ENCODE measurements around the gene EZH2.

Gene EZH2

DNA sequence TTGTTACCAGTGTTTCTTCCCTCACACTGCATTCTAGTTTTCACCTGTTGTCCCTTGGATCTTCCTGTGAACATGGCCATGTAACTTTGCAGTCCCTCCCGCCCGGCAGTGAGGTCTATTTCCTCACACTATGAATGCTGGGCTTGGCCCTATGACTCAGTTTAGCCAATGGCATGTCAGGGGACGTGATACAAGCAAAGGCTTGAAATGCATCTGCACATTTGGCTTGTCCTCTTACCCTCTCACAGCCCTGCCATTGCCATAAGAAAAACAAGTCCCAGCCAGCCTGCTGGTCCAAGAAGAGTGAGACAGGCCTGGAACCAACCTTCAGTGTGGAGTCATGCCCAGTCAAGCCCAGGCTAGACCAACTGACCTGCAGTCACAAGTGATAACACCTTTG is 17.1 kb upstream of the EZH2 start:
- DNase-seq (ENCODE audit: low read depth in 3 of 3) = no peak

- no peak for DNase-seq (ENCODE audit: low read depth in 3 of 3)
These were observed 14.9 kb upstream of the EZH2 start for GRCh38 chr7:148898845-148899484.

GRCh38 chr7:148894591-148894990 is 10.5 kb upstream of the EZH2 start:
- no peak for DNase-seq (ENCODE audit: low read depth in 3 of 3)

DNA sequence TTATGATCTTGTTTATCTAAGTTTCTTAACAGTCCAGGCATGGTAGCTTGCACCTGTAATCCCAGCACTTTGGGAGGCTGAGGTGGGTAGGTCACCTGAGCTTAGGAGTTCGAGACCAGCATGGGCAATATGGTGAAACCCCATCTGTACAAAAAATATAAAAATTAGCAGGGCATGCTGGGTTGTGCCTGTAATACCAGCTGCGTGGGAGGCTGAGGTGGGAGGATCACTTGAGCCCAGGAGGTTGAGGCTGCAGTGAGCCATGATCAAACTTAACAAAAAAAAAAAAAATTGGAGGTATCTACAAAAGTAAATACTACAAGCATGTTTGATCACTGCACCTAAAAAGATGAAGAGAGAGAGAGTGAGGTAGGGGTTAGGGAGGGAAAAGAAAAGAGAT is 9.0 kb upstream of the EZH2 start:
- DNase-seq (ENCODE audit: low read depth in 3 of 3) = no peak

DNA sequence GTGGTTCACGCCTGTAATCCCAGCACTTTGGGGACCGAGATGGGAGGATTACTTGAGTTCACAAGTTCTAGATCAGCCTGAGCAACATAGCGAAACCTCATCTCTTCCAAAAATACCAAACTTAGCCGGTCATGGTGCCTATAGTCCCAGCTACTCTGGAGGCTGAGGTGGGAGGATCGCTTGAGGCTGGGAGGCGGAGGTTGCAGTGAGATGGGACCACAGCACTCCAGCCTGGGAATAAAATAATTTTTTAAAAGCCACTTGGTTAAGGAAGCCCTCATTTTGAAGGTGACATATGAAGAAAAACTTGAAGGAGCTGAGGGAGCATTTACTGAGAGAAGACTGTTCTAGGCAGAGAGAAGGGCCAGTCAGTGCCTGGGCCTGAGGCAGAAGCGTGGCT is 4.2 kb upstream of the EZH2 start:
- no peak for DNase-seq (ENCODE audit: low read depth in 3 of 3)

- DNase-seq (ENCODE audit: low read depth in 3 of 3) = no peak
These were observed 2.8 kb upstream of the EZH2 start for GRCh38 chr7:148886844-148887243.

DNA sequence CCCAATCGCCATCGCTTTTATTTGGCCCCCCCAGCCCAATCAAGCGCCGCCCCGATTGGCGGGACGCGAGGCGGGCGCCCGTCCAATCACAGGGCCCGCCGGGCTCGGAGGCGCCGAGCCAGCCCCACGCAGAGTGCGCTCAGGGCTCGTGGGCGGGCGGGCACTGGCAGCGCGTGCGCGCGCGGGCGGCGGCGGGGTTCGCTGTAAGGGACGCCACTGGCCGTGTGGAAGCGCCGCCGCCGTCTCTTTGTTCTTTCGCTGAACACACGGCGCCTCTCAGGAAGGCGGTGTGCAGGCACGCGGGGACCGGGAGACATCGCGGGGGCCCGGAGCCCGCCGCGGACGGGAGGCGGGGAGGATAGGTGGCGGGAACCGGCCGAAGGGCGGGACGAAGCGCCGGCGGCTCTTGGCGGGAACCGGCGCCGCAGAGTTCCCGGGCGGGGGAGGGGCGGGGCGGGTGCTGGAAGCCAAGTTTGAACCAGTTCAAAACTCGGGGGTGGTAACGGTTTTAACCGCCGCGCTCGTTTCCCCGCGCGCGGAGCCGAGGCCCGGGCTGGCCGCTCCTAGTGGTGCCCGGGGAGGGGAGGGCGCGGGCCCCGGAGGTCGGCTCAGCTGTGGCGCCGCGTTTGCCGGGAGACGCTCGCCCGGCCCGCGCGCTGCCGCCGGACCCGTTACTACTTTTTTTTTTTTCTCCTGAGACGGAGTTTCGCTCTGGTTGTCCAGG is 370 bp upstream of the EZH2 start:
- peak; percentile 87 to 92 (median 91) for DNase-seq (ENCODE audit: low read depth in 3 of 3)

GRCh38 chr7:148883266-148884048 is 634 bp downstream of the EZH2 start:
- peak; percentile 16 to 33 (median 25) for DNase-seq (ENCODE audit: low read depth in 3 of 3)

GRCh38 chr7:148882841-148883265 is 1.2 kb downstream of the EZH2 start:
- no peak for DNase-seq (ENCODE audit: low read depth in 3 of 3)

- no peak for DNase-seq (ENCODE audit: low read depth in 3 of 3)
These were observed 1.9 kb downstream of the EZH2 start for GRCh38 chr7:148882192-148882591.

DNA sequence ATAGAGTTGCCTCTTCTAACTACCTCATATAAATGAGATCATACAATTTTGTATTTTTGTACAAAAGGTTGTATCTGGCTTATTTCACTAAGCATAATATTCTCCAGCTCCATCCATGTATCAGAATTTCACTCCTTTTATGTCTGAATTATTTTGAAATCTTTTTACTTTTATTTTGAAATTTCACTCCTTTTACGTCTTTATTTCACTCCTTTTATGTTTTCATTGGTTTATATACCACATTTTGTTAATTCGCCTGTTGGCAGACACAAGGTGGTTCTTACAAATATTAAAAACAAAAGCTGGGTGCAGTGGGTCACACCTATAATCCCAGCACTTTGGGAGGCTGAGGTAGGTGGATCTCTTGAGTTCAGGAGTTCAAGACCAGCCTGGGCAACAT is 5.8 kb downstream of the EZH2 start:
- DNase-seq (ENCODE audit: low read depth in 3 of 3) = no peak

DNA sequence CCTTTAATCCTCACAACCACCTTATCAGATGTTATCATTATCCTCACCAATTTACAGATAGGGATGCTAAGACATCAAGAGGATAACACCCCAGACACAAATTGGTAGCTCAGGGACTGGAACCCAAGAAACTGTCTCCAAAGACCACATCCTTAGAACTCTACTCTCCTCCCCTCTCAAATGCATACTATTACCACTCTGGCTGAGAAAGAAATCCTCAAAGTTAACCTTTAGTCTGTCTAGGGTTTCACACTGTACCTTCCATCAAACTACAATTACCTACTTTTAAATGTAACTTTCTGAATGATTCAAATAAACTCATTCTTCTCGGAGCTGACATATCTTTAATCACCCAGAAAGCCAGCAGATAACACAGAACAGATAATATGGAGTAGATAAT is 6.6 kb downstream of the EZH2 start:
- no peak for DNase-seq (ENCODE audit: low read depth in 3 of 3)

GRCh38 chr7:148872188-148872587 is 11.9 kb downstream of the EZH2 start:
- DNase-seq (ENCODE audit: low read depth in 3 of 3) = no peak

DNA sequence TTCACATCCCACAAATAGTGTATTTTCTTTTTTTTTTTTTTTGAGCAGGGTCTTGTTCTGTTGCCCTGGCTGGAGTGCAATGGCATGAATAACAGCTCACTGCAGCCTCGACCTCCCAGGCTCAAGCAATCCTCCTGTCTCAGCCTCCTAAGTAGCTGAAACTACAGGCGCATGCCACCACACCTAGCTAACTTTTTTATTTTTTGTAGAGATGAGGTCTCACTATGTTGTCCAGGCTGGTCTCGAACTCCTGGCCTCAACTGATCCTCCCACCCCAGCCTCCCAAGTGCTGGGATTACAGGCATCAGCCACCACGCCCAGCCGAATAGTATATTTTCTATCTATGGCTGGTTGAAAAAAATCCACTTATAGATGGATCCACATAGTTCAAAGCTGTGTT is 12.5 kb downstream of the EZH2 start:
- no peak for DNase-seq (ENCODE audit: low read depth in 3 of 3)

- DNase-seq (ENCODE audit: low read depth in 3 of 3) = no peak
These were observed 13.1 kb downstream of the EZH2 start for GRCh38 chr7:148871030-148871429.

GRCh38 chr7:148868378-148868674 is 15.8 kb downstream of the EZH2 start:
- DNase-seq (ENCODE audit: low read depth in 3 of 3) = no peak

DNA sequence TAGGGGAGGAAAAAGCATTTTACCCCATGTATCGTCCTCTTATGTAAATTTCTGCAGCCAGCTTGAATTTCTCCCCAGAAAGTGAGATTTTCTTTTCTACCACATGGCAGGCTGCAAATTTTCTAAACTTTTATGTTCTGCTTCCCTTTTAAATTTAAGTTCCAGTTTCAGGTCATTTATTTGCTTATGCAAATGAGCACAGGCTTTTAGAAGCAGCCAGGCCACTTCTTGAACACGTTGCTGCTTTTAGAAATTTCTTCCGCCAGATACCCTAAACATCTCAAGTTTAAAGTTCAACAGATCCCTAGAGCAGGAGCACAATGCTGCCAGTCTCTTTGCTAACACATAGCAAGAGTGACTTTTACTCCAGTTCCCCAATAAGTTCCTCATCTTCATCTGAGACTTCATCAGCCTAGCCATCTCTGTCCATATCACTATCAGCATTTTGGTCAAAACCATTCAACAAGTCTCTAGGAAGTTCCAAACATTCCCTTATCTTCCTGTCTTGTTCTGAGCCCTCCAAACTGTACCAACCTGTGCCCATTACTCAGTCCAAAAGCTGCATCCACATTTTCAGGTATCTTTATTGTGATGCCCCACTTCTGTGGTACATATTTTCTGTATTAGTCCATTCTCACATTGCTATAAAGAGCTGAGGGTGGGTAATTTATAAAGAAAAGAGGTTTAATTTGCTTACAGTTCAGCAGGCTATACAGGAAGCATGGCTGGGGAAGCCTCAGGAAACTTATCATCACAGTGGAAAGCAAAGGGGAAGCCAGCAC is 16.3 kb downstream of the EZH2 start:
- DNase-seq (ENCODE audit: low read depth in 3 of 3) = no peak

DNA sequence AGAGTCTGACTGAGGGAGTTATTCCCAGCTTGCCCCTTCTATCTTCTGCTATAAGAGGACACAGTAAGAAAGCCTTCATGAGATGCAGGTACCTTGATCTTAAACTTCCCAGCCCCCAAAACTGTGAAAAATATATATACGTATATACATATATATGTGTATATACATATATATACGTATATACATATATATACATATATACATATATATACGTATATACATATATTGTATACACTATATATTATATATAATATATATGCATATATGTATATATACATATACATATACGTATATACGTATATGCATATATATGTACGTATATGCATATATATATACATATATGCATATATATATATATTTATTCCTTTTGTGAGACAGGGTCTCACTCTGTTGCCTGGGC is 17.7 kb downstream of the EZH2 start:
- DNase-seq (ENCODE audit: low read depth in 3 of 3) = no peak

DNA sequence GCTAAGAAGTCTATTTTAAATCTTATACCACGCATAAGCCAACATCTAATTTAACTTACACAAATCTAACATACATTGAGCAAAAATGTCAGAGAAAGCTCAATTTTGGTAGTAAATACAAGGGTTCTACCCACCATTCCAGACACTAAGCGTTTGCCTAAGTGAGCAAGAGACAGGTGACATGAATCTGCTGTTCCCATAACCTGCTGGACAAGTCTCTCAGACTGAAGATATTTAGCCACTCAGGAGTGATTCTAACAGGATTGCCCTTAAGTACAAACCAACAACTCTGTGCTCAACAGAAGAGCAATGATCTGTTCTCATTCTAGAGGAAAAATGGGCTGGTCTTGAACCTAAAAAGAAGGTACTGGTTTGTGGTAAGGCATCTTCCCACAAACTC is 18.8 kb downstream of the EZH2 start:
- no peak for DNase-seq (ENCODE audit: low read depth in 3 of 3)

DNA sequence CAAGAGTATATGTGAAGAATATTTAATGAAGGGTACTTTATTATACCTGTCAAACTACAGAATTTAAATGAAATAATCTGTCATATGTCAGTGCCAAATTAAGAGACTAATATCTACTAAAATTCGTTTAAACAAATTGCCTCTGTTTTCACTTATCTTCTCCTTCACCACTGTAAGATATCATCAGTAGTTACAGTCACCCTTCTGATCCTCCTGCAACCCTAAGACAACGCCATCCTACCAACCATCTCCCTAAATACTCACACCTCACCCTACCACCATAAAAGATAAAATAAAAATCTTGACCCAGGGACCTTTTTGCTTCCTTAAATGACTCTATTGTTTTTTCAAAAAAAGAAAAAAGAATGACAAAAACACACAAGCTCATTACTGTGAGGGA is 20.8 kb downstream of the EZH2 start:
- DNase-seq (ENCODE audit: low read depth in 3 of 3) = no peak

DNA sequence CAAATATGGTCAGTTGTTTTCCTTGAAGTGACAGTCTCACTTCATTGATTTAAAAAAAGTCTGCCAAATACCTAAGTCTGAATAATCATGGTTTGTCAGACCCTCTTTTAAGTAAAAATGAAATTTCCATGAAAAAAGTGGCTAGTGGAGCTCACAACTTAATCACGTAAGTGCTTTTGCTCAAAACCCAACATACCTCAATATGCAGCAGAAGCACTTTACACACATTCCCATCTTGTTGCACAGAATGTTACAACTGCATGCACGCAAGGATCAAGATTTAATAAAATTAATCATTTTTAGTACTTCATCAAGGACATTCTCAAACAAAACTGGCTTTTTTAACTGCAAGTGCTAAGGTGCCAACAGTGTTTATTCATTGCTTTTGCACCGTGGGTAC is 21.6 kb downstream of the EZH2 start:
- DNase-seq (ENCODE audit: low read depth in 3 of 3) = no peak

- DNase-seq (ENCODE audit: low read depth in 3 of 3) = no peak
These were observed 25.6 kb downstream of the EZH2 start for GRCh38 chr7:148858489-148858888.

All from stimulated activated CD4-positive, alpha-beta T cell treated with anti-CD3 and anti-CD28 coated beads, TNF-alpha, amount 100 ng/mL, for 24 hours (primary cell).